ENCODE measurements around the gene ECHDC3. TPM values are rescaled to one million over a fixed set of nuclear protein-coding genes. Genes with fewer than 3 reads are reported as not detected.

Gene ECHDC3
- total RNA-seq, 4 donors from 2014 or later, result 0.44 to 55.7 (median 31.6) TPM

DNA sequence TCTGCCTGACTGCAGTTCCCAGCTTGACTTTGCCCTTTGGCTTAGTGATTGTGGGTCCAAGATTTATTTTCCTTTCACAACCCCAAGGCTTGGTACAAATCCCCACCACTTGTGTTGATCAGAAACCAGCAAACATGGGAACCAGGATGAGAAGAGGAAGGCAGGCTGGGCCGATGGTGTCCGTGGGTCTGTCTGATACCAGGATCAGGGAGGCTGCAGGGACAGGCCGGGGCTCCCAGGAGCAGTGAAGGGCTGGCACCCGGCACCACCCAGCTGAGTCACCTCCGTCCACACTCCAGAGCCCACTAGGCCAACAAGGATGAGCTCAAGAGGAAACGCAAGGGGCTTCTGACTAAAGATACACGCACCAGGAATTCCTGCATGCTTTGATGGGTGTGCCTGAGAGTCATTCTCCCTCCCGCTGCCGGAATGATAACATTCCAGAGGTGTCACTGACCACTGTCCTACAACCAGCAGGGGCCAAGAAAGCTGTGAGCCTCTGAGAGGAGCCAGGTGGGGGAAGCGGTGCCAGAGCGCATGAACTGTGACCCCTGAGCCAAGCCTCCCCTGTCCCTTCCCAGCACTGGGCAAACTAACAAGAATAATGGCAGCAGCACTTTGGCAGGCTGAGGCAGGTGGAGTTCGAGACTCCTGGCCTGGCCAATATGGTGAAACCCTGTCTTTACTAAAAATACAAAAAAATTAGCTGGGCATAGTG lies 51.7 kb downstream of the ECHDC3 start:
- TF ChIP-seq, protein P1, sequence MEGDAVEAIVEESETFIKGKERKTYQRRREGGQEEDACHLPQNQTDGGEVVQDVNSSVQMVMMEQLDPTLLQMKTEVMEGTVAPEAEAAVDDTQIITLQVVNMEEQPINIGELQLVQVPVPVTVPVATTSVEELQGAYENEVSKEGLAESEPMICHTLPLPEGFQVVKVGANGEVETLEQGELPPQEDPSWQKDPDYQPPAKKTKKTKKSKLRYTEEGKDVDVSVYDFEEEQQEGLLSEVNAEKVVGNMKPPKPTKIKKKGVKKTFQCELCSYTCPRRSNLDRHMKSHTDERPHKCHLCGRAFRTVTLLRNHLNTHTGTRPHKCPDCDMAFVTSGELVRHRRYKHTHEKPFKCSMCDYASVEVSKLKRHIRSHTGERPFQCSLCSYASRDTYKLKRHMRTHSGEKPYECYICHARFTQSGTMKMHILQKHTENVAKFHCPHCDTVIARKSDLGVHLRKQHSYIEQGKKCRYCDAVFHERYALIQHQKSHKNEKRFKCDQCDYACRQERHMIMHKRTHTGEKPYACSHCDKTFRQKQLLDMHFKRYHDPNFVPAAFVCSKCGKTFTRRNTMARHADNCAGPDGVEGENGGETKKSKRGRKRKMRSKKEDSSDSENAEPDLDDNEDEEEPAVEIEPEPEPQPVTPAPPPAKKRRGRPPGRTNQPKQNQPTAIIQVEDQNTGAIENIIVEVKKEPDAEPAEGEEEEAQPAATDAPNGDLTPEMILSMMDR (IDR thresholded peaks at IDR 0.05), result no peak
- no peak for TF ChIP-seq POLR2A (IDR thresholded peaks at IDR 0.05)
- WGBS, 2 donors, result 76 to 87% methylated on average over 7 to 8 of the region's 12 CpGs
- Histone ChIP-seq H3K4me3 (no peak overlapping the region), H3K27ac (no peak overlapping the region), H3K36me3 (no peaks in the 10 kb centered on the region), H3K9me3 (no peaks in the 10 kb centered on the region), H3K4me1 (no peaks in the 10 kb centered on the region), H3K27me3 (peaks cover 0 to 8% (median 0%) of the 10 kb centered on the region in 4 donors)
- no peak for DNase-seq
- intact Hi-C loops (cut with DNase I), result no loop called here

DNA sequence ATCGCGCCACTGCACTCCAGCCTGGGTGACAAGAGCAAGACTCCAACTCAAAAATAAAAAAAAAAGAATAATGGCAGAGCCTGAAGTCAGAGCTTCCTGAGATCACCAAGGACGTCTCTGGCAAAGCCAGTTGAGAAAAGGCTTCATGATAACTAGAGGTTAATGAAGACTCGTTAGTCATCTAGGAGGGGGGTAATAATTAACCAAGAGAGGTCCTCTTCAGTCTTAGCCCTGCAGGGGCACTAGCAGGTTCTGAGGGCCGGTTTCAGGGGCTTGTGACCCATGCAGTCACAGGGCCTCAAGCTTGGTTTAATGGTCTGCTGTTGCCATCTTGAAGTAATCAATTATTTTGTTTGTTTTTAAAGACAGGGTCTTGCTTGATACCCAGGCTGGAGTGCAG lies 52.4 kb downstream of the ECHDC3 start:
- Histone ChIP-seq H3K4me1 (no peaks in the 10 kb centered on the region), H3K27ac (no peak overlapping the region), H3K4me3 (no peak overlapping the region), H3K36me3 (no peaks in the 10 kb centered on the region), H3K9me3 (no peaks in the 10 kb centered on the region), H3K27me3 (peaks cover 0 to 8% (median 0%) of the 10 kb centered on the region in 4 donors)
- intact Hi-C loops (cut with DNase I), result no loop called here
- WGBS, 2 donors, result 81 to 92% methylated on average over 3 to 5 of the region's 5 CpGs
- no peak for DNase-seq
- TF ChIP-seq, protein P1 (IDR thresholded peaks at IDR 0.05), result no peak
- no peak for TF ChIP-seq POLR2A (IDR thresholded peaks at IDR 0.05)

DNA sequence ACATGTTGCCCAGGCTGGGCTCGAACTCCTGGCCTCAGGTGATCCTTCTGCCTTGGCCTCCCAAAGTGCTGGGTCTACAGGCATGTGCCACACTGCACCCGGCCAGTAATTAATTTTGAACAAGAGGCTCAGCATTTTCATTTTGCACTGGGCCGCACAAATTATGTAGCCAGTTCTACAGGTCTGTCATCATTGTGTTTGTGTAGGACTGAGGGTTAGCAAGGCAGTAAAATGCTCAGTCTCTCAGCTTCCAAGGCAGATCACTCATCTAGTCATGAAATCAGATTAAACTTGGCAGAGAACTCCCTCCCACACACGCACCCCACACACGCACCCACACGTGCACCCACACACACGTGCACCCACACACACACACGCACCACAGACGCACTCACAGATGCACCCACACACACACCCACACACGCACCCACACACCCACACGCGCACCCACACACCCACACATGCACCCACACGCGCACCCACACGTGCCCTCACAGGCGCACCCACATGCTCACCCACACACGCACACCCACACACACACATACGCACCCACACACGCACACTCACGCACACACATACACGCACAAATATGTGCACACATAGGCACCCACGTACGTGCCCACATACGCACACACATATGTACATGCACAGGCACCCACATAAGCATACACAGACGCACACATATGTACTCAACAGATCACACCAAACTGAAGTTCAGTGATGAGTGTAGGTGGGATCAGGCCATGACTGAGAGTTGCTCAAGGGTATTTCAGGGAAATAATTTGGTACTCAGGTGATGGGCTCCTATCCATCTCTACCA lies 53.1 kb downstream of the ECHDC3 start:
- no peak overlapping the region for H3K4me3 ChIP-seq
- H3K4me1 ChIP-seq, result no peaks in the 10 kb centered on the region
- no peak for DNase-seq
- no peak overlapping the region for H3K27ac ChIP-seq
- peaks cover 0 to 8% (median 0%) of the 10 kb centered on the region in 4 donors for H3K27me3 ChIP-seq
- no peaks in the 10 kb centered on the region for H3K36me3 ChIP-seq
- WGBS, 2 donors, result 85 to 89% methylated on average over 25 of the region's 25 CpGs
- no peaks in the 10 kb centered on the region for H3K9me3 ChIP-seq
- TF ChIP-seq POLR2A (IDR thresholded peaks at IDR 0.05), result no peak
- TF ChIP-seq, protein P1 (IDR thresholded peaks at IDR 0.05), result no peak
- intact Hi-C loops (cut with DNase I), result no loop called here

DNA sequence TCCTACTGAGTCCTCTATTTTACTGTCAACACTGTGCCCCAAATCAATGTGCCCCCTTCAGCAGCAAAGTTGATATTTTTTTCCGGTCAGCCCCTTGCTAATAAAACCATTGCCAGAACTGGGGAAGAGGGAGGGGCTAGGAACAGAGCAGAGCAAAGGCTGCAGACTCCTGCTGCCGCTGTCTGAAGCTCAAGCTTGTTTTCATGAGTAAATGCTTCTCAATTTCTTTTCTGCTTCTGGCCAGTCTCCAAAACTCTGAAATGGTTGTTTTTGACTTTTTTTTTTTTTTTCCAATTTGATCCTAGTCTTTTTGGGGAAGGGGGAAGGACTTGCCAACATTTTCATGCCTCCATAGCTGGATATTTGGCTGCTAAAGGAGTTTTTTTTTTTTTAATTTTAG lies 54.3 kb downstream of the ECHDC3 start:
- H3K27ac ChIP-seq, result no peak overlapping the region
- H3K9me3 ChIP-seq, result no peaks in the 10 kb centered on the region
- no peaks in the 10 kb centered on the region for H3K4me1 ChIP-seq
- 76 to 78% methylated on average over 2 of the region's 2 CpGs for WGBS, 2 donors
- DNase-seq, result no peak
- H3K36me3 ChIP-seq, result no peaks in the 10 kb centered on the region
- peaks cover 0 to 1% (median 0%) of the 10 kb centered on the region in 4 donors for H3K27me3 ChIP-seq
- no peak overlapping the region for H3K4me3 ChIP-seq
- intact Hi-C loops (cut with DNase I), result no loop called here
- TF ChIP-seq, protein P1 (IDR thresholded peaks at IDR 0.05), result no peak
- no peak for TF ChIP-seq POLR2A (IDR thresholded peaks at IDR 0.05)

DNA sequence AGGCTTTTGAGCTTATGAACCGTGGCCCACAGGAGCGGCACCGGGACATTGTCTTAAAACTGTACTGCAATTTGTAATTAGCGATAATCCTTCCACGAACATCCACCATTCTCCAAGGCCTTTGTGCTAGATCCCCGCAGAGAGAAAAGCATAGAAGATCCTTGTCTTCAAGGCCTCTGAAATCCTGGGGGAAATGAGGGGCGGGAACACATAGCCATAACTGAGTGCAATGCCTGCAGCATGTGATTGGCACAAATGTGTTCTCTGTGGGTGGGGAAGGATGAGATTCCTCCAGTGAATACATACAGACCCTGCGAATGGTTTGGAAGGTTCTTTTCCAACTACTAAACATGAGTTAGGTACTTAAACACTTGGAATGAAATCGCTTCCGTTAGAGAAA lies 55.1 kb downstream of the ECHDC3 start:
- no peaks in the 10 kb centered on the region for H3K36me3 ChIP-seq
- TF ChIP-seq POLR2A (IDR thresholded peaks at IDR 0.05), result no peak
- TF ChIP-seq, protein P1 (IDR thresholded peaks at IDR 0.05), result no peak
- no peak for DNase-seq
- no peaks in the 10 kb centered on the region for H3K27me3 ChIP-seq
- H3K4me3 ChIP-seq, result no peak overlapping the region
- H3K9me3 ChIP-seq, result no peaks in the 10 kb centered on the region
- intact Hi-C loops (cut with DNase I), result no loop called here
- WGBS, 2 donors, result 89 to 93% methylated on average over 7 to 10 of the region's 10 CpGs
- no peaks in the 10 kb centered on the region for H3K4me1 ChIP-seq
- H3K27ac ChIP-seq, result no peak overlapping the region
